HEK293 (cell line): ENCODE data around the gene SKI.

Experiments
- CTCF ChIA-PET: fragments of 350-600 bp; formaldehyde crosslinking; extraction: SDS; loops from one replicate; lab custom pipeline; 2021; ENCODE audit warnings: antibody characterized with exemption; lab: Yijun Ruan, JAX
- POLR2A ChIA-PET: fragments of 300-600 bp; formaldehyde crosslinking; extraction: SDS; loops from one replicate; lab custom pipeline; 2020; ENCODE audit warnings: antibody characterized with exemption, inconsistent platforms; lab: Yijun Ruan, JAX
- H3K27ac ChIP-seq: fragments of 200-500 bp; sonication (Bioruptor generic); 2 replicates; pipeline ENCODE4 v1.5.1; 2014; ENCODE audit warnings: low read depth, low read length, control low read depth, inconsistent platforms; ENCODE audit errors: extremely low read depth
- H3K36me3 ChIP-seq, 2 experiments: fragments of 200-500 bp in 1 of 2; sonication (Bioruptor generic) in 1 of 2; 1 replicate in 1 of 2; 2 replicates in 1 of 2; pipeline ENCODE4 v1.5.1; 2014 to 2017; ENCODE audit warnings: inconsistent platforms in 2 of 2, low read length in 2 of 2; ENCODE audit not compliant: control insufficient read depth in 2 of 2, insufficient read depth in 1 of 2
- H3K4me1 ChIP-seq: fragments of 200-500 bp; sonication (Bioruptor generic); 2 replicates; pipeline ENCODE4 v1.5.1; 2014; ENCODE audit warnings: mild to moderate bottlenecking, low read length, inconsistent platforms; ENCODE audit not compliant: control insufficient read depth, insufficient read depth
- H3K4me3 ChIP-seq: 2 replicates; pipeline ENCODE4 v1.5.1; 2011; ENCODE audit warnings: low read depth, mild to moderate bottlenecking, control low read depth, low read length, moderate library complexity
- H3K9me3 ChIP-seq: fragments of 200-500 bp; sonication (Bioruptor generic); 2 replicates; pipeline ENCODE4 v1.5.1; 2014; ENCODE audit warnings: low read depth, low read length, inconsistent platforms; ENCODE audit not compliant: control insufficient read depth, insufficient read depth
- GLIS1 ChIP-seq: fragments of 450-650 bp; formaldehyde crosslinking; IDR thresholded peaks from 2 replicates; pipeline ENCODE4 v1.5.1; 2016; ENCODE audit warnings: missing biosample characterization, missing genetic modification characterization
- GLIS2 ChIP-seq: fragments of 450-650 bp; formaldehyde crosslinking; IDR thresholded peaks from 2 replicates; pipeline ENCODE4 v1.5.1; 2016; ENCODE audit warnings: missing biosample characterization, missing genetic modification characterization
- IKZF3 ChIP-seq: fragments of 450-650 bp; IDR thresholded peaks from 2 replicates; pipeline ENCODE4 v1.5.0; 2018; ENCODE audit warnings: missing biosample characterization, mild to moderate bottlenecking, missing genetic modification characterization, moderate library complexity
- KLF1 ChIP-seq: fragments of 450-650 bp; formaldehyde crosslinking; IDR thresholded peaks from 2 replicates; pipeline ENCODE4 v1.5.1; 2016; ENCODE audit warnings: missing biosample characterization, missing genetic modification characterization
- ZBTB17 ChIP-seq: fragments of 450-650 bp; formaldehyde crosslinking; IDR thresholded peaks from 2 replicates; pipeline ENCODE4 v1.5.1; 2016; ENCODE audit warnings: missing biosample characterization, missing genetic modification characterization
- ZBTB21 ChIP-seq: fragments of 450-650 bp; formaldehyde crosslinking; IDR thresholded peaks from 2 replicates; pipeline ENCODE4 v1.5.1; 2017; ENCODE audit warnings: missing biosample characterization, missing genetic modification characterization
- ZNF248 ChIP-seq: fragments of 450-650 bp; formaldehyde crosslinking; IDR thresholded peaks from 2 replicates; pipeline ENCODE4 v1.5.1; 2017; ENCODE audit warnings: missing biosample characterization, missing genetic modification characterization
- ZNF558 ChIP-seq: fragments of 450-650 bp; formaldehyde crosslinking; IDR thresholded peaks from 2 replicates; pipeline ENCODE4 v1.5.1; 2016; ENCODE audit warnings: missing biosample characterization, missing genetic modification characterization
- ZNF560 ChIP-seq: fragments of 450-650 bp; formaldehyde crosslinking; IDR thresholded peaks from 2 replicates; pipeline ENCODE4 v1.5.1; 2017; ENCODE audit warnings: missing biosample characterization, missing genetic modification characterization, borderline replicate concordance
- ZNF600 ChIP-seq: fragments of 450-650 bp; formaldehyde crosslinking; IDR thresholded peaks from 2 replicates; pipeline ENCODE4 v1.5.1; 2016; ENCODE audit warnings: missing biosample characterization, missing genetic modification characterization
- ZNF670 ChIP-seq: fragments of 450-650 bp; formaldehyde crosslinking; IDR thresholded peaks from 2 replicates; pipeline ENCODE4 v1.5.1; 2016; ENCODE audit warnings: missing biosample characterization, missing genetic modification characterization, low read depth
- TF ChIP-seq, protein P1 (sequence below): fragments of 450-650 bp; formaldehyde crosslinking; IDR thresholded peaks from 2 replicates; pipeline ENCODE4 v1.5.1; 2016; ENCODE audit warnings: missing biosample characterization, missing genetic modification characterization
- TF ChIP-seq, protein P2 (sequence below): fragments of 450-650 bp; formaldehyde crosslinking; IDR thresholded peaks from 2 replicates; pipeline ENCODE4 v1.5.1; 2017; ENCODE audit warnings: missing biosample characterization, missing genetic modification characterization
- TF ChIP-seq, protein P3 (sequence below): fragments of 450-650 bp; formaldehyde crosslinking; IDR thresholded peaks from 2 replicates; pipeline ENCODE4 v1.5.1; 2016; ENCODE audit warnings: missing biosample characterization, missing genetic modification characterization
- TF ChIP-seq, protein P4 (sequence below): fragments of 450-650 bp; formaldehyde crosslinking; IDR thresholded peaks from 2 replicates; pipeline ENCODE4 v1.5.1; 2017; ENCODE audit warnings: missing biosample characterization, missing genetic modification characterization

SKI gene

DNA sequence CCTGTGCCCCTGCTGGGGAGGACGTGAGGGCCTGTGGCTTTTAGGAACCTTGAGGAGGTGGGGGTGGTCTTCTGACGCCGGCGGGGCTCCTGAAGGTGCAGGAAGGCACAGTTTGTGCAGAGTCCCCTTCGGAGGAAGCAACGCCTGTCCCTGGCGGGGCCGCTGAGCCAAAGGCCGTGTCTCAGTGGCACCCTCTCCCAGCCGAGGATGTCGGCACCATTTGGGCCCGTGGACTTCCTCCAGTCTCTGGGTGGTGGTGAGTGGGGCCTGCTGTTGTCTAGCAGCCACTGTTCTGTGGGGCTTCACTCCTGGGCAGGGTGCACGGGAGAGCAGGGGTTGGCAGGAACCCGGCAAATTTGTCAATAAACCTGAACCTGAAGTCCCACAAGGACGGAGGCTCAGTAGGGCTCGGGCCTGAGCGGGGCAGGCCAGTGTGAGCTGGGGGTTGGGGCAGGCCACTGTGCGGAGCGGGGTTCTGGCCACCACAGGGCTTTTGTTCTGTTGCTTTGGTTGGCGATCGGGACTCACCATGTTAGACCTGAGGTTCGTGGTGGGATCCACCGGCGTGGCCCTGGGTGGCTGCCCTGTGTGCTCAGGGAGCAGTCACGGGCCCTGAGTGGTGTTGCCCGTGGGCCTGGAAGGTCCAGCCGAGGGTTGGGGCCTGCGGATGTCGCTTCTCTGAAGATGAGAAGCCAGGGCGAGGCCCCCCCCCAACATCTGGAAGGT lies 64.8 kb downstream of the SKI start:
- no peak for TF ChIP-seq ZBTB17 (tag by site-specific recombination)
- peak; percentile 43; the same call in 1 of the 2 replicates for TF ChIP-seq GLIS2 (tag by site-specific recombination)
- TF ChIP-seq, protein P1, sequence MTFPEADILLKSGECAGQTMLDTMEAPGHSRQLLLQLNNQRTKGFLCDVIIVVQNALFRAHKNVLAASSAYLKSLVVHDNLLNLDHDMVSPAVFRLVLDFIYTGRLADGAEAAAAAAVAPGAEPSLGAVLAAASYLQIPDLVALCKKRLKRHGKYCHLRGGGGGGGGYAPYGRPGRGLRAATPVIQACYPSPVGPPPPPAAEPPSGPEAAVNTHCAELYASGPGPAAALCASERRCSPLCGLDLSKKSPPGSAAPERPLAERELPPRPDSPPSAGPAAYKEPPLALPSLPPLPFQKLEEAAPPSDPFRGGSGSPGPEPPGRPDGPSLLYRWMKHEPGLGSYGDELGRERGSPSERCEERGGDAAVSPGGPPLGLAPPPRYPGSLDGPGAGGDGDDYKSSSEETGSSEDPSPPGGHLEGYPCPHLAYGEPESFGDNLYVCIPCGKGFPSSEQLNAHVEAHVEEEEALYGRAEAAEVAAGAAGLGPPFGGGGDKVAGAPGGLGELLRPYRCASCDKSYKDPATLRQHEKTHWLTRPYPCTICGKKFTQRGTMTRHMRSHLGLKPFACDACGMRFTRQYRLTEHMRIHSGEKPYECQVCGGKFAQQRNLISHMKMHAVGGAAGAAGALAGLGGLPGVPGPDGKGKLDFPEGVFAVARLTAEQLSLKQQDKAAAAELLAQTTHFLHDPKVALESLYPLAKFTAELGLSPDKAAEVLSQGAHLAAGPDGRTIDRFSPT (tag by site-specific recombination), result no peak
- TF ChIP-seq, protein P2, sequence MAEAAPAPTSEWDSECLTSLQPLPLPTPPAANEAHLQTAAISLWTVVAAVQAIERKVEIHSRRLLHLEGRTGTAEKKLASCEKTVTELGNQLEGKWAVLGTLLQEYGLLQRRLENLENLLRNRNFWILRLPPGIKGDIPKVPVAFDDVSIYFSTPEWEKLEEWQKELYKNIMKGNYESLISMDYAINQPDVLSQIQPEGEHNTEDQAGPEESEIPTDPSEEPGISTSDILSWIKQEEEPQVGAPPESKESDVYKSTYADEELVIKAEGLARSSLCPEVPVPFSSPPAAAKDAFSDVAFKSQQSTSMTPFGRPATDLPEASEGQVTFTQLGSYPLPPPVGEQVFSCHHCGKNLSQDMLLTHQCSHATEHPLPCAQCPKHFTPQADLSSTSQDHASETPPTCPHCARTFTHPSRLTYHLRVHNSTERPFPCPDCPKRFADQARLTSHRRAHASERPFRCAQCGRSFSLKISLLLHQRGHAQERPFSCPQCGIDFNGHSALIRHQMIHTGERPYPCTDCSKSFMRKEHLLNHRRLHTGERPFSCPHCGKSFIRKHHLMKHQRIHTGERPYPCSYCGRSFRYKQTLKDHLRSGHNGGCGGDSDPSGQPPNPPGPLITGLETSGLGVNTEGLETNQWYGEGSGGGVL (tag by site-specific recombination), result no peak
- TF ChIP-seq ZNF600 (tag by site-specific recombination), result 0 out of 2 replicates have a peak, but pooled peaks have one; percentile 42
- ChIA-PET POLR2A (no interaction called here), CTCF (interaction anchor here (1.2 kb wide), 1 partner anchor 119 kb away, joined by 3 read pairs; no protein-coding TSS in a partner anchor)
- no peak overlapping the region for H3K27ac ChIP-seq
- H3K4me3 ChIP-seq, result no peak overlapping the region
- peaks cover 0 to 38% of the 10 kb centered on the region in 2 experiments; a peak in 1 of 3 replicates for H3K36me3 ChIP-seq
- H3K4me1 ChIP-seq, result peaks cover 22% of the 10 kb centered on the region
- H3K9me3 ChIP-seq, result no peaks in the 10 kb centered on the region

DNA sequence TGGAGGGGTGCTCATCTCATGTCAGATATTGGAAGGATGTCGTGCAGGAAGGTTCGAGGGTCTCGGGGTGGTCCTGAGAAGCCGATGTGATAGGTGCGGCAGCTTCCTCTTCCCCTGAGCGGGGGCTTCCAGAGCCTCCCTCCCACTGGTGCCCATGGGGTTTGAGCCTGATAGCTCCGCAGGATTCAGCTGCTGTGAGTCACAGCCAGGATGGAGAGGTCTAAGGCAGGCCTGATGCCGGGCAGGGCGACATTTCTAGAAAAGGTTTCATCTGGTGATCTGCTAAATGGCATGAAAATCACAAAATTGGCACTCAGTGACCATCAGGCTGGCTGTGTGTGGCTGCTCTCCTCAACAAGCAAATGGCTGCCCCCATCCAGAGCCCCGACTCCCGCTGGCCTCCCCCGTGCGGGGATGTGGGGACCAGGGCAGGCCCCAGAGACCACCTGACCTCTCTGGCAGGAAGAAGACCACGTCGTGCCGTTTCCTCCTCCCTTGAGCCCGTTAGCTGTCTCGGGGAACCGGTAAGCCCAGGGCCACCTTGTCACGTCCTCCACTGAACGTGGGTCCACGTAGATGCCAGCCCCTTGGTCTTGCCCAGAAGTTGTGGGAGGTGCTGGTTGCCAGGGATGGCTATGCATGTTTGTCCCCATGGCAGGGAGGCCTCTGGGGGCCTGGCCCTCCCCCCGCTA lies 66.1 kb downstream of the SKI start:
- TF ChIP-seq, protein P2 (tag by site-specific recombination), result no peak
- TF ChIP-seq, protein P3, sequence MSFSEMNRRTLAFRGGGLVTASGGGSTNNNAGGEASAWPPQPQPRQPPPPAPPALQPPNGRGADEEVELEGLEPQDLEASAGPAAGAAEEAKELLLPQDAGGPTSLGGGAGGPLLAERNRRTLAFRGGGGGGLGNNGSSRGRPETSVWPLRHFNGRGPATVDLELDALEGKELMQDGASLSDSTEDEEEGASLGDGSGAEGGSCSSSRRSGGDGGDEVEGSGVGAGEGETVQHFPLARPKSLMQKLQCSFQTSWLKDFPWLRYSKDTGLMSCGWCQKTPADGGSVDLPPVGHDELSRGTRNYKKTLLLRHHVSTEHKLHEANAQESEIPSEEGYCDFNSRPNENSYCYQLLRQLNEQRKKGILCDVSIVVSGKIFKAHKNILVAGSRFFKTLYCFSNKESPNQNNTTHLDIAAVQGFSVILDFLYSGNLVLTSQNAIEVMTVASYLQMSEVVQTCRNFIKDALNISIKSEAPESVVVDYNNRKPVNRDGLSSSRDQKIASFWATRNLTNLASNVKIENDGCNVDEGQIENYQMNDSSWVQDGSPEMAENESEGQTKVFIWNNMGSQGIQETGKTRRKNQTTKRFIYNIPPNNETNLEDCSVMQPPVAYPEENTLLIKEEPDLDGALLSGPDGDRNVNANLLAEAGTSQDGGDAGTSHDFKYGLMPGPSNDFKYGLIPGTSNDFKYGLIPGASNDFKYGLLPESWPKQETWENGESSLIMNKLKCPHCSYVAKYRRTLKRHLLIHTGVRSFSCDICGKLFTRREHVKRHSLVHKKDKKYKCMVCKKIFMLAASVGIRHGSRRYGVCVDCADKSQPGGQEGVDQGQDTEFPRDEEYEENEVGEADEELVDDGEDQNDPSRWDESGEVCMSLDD (tag by site-specific recombination), result 0 out of 2 replicates have a peak, but pooled peaks have one; percentile 21
- no peak for TF ChIP-seq ZBTB21 (tag by site-specific recombination)
- Histone ChIP-seq H3K4me1 (peaks cover 18% of the 10 kb centered on the region), H3K36me3 (peaks cover 0 to 38% of the 10 kb centered on the region in 2 experiments; a peak in 1 of 3 replicates), H3K27ac (0 out of 2 replicates have a peak overlapping the region, but pooled peaks have one; percentile 5), H3K9me3 (no peaks in the 10 kb centered on the region), H3K4me3 (no peak overlapping the region)
- ChIA-PET CTCF (interaction anchor here (0.6 to 0.7 kb wide), 2 partner anchors 143 to 146 kb away, joined by 3 read pairs; no protein-coding TSS in a partner anchor), POLR2A (no interaction called here)

DNA sequence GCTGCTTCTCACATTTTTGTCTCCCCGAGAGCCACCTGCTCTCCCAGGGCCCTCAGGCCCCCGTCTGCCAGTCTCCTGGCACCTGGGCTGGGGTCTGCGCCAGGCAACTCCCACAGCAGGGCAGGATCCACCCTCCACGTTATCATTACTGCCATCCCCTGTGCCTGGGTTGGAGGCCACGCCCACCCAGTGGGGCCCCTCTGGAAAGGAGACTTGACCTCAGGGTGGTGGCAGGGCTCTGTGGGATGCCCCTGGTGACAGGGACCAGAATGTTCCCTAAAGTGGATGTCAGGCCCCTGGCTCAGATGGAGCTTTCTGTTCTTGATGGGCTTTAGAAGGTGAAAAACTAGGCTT lies 66.6 kb downstream of the SKI start:
- Histone ChIP-seq H3K36me3 (peaks cover 0 to 38% of the 10 kb centered on the region in 2 experiments; a peak in 1 of 3 replicates), H3K9me3 (no peaks in the 10 kb centered on the region), H3K27ac (no peak overlapping the region), H3K4me1 (peaks cover 18% of the 10 kb centered on the region), H3K4me3 (no peak overlapping the region)
- ChIA-PET POLR2A (no interaction called here), CTCF (no interaction called here)
- TF ChIP-seq ZNF670 (tag by site-specific recombination), result no peak
- no peak for TF ChIP-seq IKZF3 (tag by site-specific recombination)
- TF ChIP-seq KLF1, result no peak
- peak; percentile 45; the same call in 1 of the 2 replicates for TF ChIP-seq GLIS1 (tag by site-specific recombination)
- TF ChIP-seq ZNF248 (tag by site-specific recombination), result no peak
- no peak for TF ChIP-seq ZNF558
- TF ChIP-seq ZNF560, result no peak
- TF ChIP-seq, protein P4, sequence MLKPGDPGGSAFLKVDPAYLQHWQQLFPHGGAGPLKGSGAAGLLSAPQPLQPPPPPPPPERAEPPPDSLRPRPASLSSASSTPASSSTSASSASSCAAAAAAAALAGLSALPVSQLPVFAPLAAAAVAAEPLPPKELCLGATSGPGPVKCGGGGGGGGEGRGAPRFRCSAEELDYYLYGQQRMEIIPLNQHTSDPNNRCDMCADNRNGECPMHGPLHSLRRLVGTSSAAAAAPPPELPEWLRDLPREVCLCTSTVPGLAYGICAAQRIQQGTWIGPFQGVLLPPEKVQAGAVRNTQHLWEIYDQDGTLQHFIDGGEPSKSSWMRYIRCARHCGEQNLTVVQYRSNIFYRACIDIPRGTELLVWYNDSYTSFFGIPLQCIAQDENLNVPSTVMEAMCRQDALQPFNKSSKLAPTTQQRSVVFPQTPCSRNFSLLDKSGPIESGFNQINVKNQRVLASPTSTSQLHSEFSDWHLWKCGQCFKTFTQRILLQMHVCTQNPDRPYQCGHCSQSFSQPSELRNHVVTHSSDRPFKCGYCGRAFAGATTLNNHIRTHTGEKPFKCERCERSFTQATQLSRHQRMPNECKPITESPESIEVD (tag by site-specific recombination), result no peak
